K562 (cell line): Measurements from ENCODE around the gene GAD1. TPM values are rescaled to one million over a fixed set of nuclear protein-coding genes. Genes with fewer than 3 reads are reported as not detected.
A peak's percentile ranks its signal among the peaks of the same experiment; 100 is the strongest.

Source experiments
- ATAC-seq: fragments of 200-7000 bp; cut with Tn5 transposase; 3 replicates; pipeline ENCODE4 v1.9.1; 2020; ENCODE audit warnings: moderate library complexity
- BruUV-seq: library from RNA; stranded (reverse); fragments of 400-500 nt; replicated peaks from 2 replicates; lab custom pipeline; 2021; lab: Mats Ljungman, UMichigan
- CTCF ChIA-PET: fragments of 300-600 bp; formaldehyde crosslinking; extraction: SDS; loops from one replicate; lab custom pipeline; 2021; ENCODE audit warnings: low intra/inter-chr PET ratio; lab: Yijun Ruan, JAX
- POLR2A ChIA-PET: fragments of 300-600, 350-650 bp; sonication (Branson Sonifier 250); formaldehyde crosslinking; extraction: SDS; loops from one replicate; lab custom pipeline; 2021; ENCODE audit warnings: antibody characterized with exemption, inconsistent platforms; lab: Yijun Ruan, JAX
- DNase-seq, 4 experiments: peaks; one replicate each; pipeline versions ENCODE4 v3.0.0 to v3.0.0-alpha.2; 2011 to 2018; ENCODE audit warnings: low spot score in 3 of 4, mixed read lengths in 3 of 4; ENCODE audit errors: extremely low read depth in 1 of 4
- FAIRE-seq: peaks from 2 replicates; lab custom pipeline; 2011; peaks lifted over from hg19 to GRCh38; lab: Jason Lieb, UNC
- H2AFZ ChIP-seq: 2 replicates; pipeline ENCODE4 v1.6.0; 2011; ENCODE audit warnings: low read depth, low read length, control low read depth, inconsistent platforms
- H3K27ac ChIP-seq: fragments of 200-600 bp; 3 replicates; pipeline ENCODE4 v1.8.0; 2011; ENCODE audit warnings: low read depth, mild to moderate bottlenecking, control low read depth, inconsistent platforms, low read length, moderate library complexity, mixed read lengths; ENCODE audit errors: extremely low read depth
- H3K27me3 ChIP-seq, 2 experiments: fragments of 300-600 bp in 1 of 2; 2 replicates in 1 of 2; 3 replicates in 1 of 2; pipeline versions ENCODE4 v1.6.0 to v1.8.0; 2011; ENCODE audit warnings: inconsistent platforms in 2 of 2, low read length in 2 of 2, mild to moderate bottlenecking in 1 of 2, mixed read lengths in 1 of 2, moderate library complexity in 1 of 2; ENCODE audit not compliant: control insufficient read depth in 2 of 2, insufficient read depth in 2 of 2
- H3K36me3 ChIP-seq: fragments of 300-600 bp; 3 replicates; pipeline ENCODE4 v1.8.0; 2011; ENCODE audit warnings: mild to moderate bottlenecking, low read length, inconsistent platforms; ENCODE audit not compliant: control insufficient read depth, insufficient read depth
- H3K4me1 ChIP-seq, 2 experiments: fragments of 200-600 bp in 1 of 2; replicated peaks in 1 of 2; 2 replicates in 1 of 2; 3 replicates in 1 of 2; pipeline versions ENCODE4 v1.5.1 to v1.8.0; 2011; ENCODE audit warnings: inconsistent platforms in 2 of 2, low read length in 2 of 2, mild to moderate bottlenecking in 1 of 2, mixed read lengths in 1 of 2, moderate library complexity in 1 of 2; ENCODE audit not compliant: control insufficient read depth in 2 of 2, insufficient read depth in 2 of 2
- H3K4me2 ChIP-seq: 2 replicates; pipeline ENCODE4 v1.6.1; 2011; ENCODE audit warnings: low read length, control low read depth, inconsistent platforms, mixed read lengths; ENCODE audit not compliant: insufficient read depth
- H3K4me3 ChIP-seq: fragments of 200-600 bp; sonication (generic), shearing (Covaris generic); 2 replicates; pipeline ENCODE4 v1.5.1; 2016; ENCODE audit warnings: control low read depth, inconsistent platforms
- H3K79me2 ChIP-seq: fragments of 200-600 bp; 3 replicates; pipeline ENCODE4 v1.8.0; 2011; ENCODE audit warnings: low read length, inconsistent platforms; ENCODE audit not compliant: control insufficient read depth, insufficient read depth
- H3K9ac ChIP-seq, 2 experiments: 2 replicates each; pipeline versions ENCODE4 v1.6.0 to v1.6.1; 2011; ENCODE audit warnings: low read depth in 2 of 2, low read length in 2 of 2, control low read depth in 1 of 2, inconsistent platforms in 1 of 2, mild to moderate bottlenecking in 1 of 2, mixed read lengths in 1 of 2; ENCODE audit not compliant: insufficient read depth in 1 of 2
- H3K9me1 ChIP-seq: one replicate; pipeline ENCODE4 v1.6.0; 2011; ENCODE audit warnings: inconsistent platforms, mild to moderate bottlenecking, low read length, moderate library complexity; ENCODE audit not compliant: control insufficient read depth, insufficient read depth
- H3K9me3 ChIP-seq: replicated peaks from 2 replicates; pipeline ENCODE4 v1.5.1; 2011; ENCODE audit warnings: low read depth, low read length, inconsistent platforms; ENCODE audit not compliant: control insufficient read depth, insufficient read depth
- H4K20me1 ChIP-seq: replicated peaks from 2 replicates; pipeline ENCODE4 v1.6.1; 2011; ENCODE audit warnings: low read length, inconsistent platforms, mixed read lengths; ENCODE audit not compliant: control insufficient read depth, insufficient read depth
- E2F4 ChIP-seq: sonication (generic); formaldehyde crosslinking; IDR thresholded peaks from 2 replicates; pipeline ENCODE4 v1.8.0; 2022; ENCODE audit warnings: mild to moderate bottlenecking, low read depth, missing genetic modification reagents
- KLF1 ChIP-seq: fragments of 450-650 bp; IDR thresholded peaks from 2 replicates; pipeline ENCODE4 v1.6.1; 2016; ENCODE audit warnings: missing genetic modification characterization, missing compliant biosample characterization
- PHF21A ChIP-seq: fragments of 450-650 bp; IDR thresholded peaks from 2 replicates; pipeline ENCODE4 v1.6.1; 2017; ENCODE audit warnings: low read depth, borderline replicate concordance
- PRDM10 ChIP-seq: fragments of 450-650 bp; IDR thresholded peaks from 2 replicates; pipeline ENCODE4 v1.6.1; 2018; ENCODE audit not compliant: partially characterized antibody
- ZNF408 ChIP-seq: fragments of 250-450 bp; sonication (Bioruptor Pico); IDR thresholded peaks from 2 replicates; pipeline ENCODE4 v1.4.0; 2020; ENCODE audit warnings: low read depth, mild to moderate bottlenecking, moderate library complexity
- ZNF583 ChIP-seq: fragments of 250-450 bp; sonication (Bioruptor Pico); IDR thresholded peaks from 2 replicates; pipeline ENCODE4 v1.4.0; 2020
- WGBS: fragments of 100-300 bp; shearing (Covaris generic); methylation state at CpG from one replicate; pipeline ENCODE4 v1.1.6; 2016; ENCODE audit warnings: low coverage, mixed read lengths; ENCODE audit not compliant: insufficient coverage; ENCODE audit errors: missing lambda C conversion rate; 5-methylcytosine and 5-hydroxymethylcytosine counted together
- in situ Hi-C: fragments of 300-500 bp; cut with MboI; formaldehyde crosslinking; loops from 4 replicates; pipeline ENCODE4 v1.15.0; 2018; ENCODE audit warnings: inconsistent platforms, mixed read lengths
- intact Hi-C: fragments of 100-400 bp; cut with micrococcal nuclease; formaldehyde crosslinking; loops from 2 replicates; pipeline ENCODE4 v1.14.2; 2022
- polyA plus RNA-seq, 8 experiments: library from polyadenylated mRNA; depleted of rRNA in 4 of 8; stranded (reverse) in 5 of 8; unstranded in 3 of 8; fragments of >200 nt; fragmentation: Nextera tagmentation in 2 of 8; fragmentation: Illumina TruSeq in 1 of 8; extraction: Ambion mirVana in 2 of 8; extraction: Trizol in 1 of 8; gene quantifications; 2 replicates each; pipeline versions ENCODE4 v1.2.1 to v1.2.3, GENCODE V29; 2011 to 2014; ENCODE audit warnings: inconsistent platforms in 1 of 8, missing spikeins in 1 of 8
- total RNA-seq, 7 experiments: library from RNA; depleted of rRNA in 6 of 7; stranded (reverse); fragments of >200 nt in 6 of 7; fragmentation: Illumina TruSeq in 2 of 7; extraction: Trizol in 2 of 7; gene quantifications; 2 replicates each; pipeline versions ENCODE4 v1.2.1 to v1.2.3, GENCODE V29; 2011 to 2021; ENCODE audit warnings: low replicate concordance in 1 of 7

The GAD1 gene
- total and polyA plus RNA-seq, 9 of the 15 experiments (the other 6 are each of a cell fraction or from before 2014, with no cell fraction given): 2.7 to 29.1 (median 15.7) TPM

GRCh38 chr2:170830166-170830565, 13.5 kb downstream of the GAD1 start:
- H4K20me1 ChIP-seq: no peaks in the 10 kb centered on the region
- CTCF ChIA-PET: no interaction called here
- no peak overlapping the region for H2AFZ ChIP-seq
- 44% methylated on average over 3 of the region's 3 CpGs for WGBS
- no TSS peak for BruUV-seq
- no peaks in the 10 kb centered on the region for H3K9me3 ChIP-seq
- in situ Hi-C loops: no loop called here
- no peaks in the 10 kb centered on the region for H3K9me1 ChIP-seq
- H3K79me2 ChIP-seq: no peaks in the 10 kb centered on the region
- TF ChIP-seq ZNF583 (CRISPR knock-in tag) (no peak), PHF21A (no peak), KLF1 (tag) (0 out of 2 replicates have a peak, but pooled peaks have one; percentile 19)
- POLR2A ChIA-PET: interaction anchor here (0.6 to 1.2 kb wide), 2 partner anchors 9 to 874 kb away, joined by 3 read pairs; no protein-coding TSS in a partner anchor
- ATAC-seq (peak; percentile 40; the same call in 1 of the 3 replicates), DNase-seq (no peak), FAIRE-seq (no peak)
- no peak overlapping the region for H3K4me2 ChIP-seq
- intact Hi-C loops: no loop called here
- H3K4me1 ChIP-seq: peaks cover 0 to 7% of the 10 kb centered on the region in 2 experiments; a peak in 2 of 5 replicates
- H3K27ac ChIP-seq: no peak overlapping the region
- H3K4me3 ChIP-seq: no peak overlapping the region
- peaks cover 0 to 22% of the 10 kb centered on the region in 2 experiments; a peak in 2 of 5 replicates for H3K27me3 ChIP-seq
- H3K9ac ChIP-seq: peak overlapping the region in 1 of 2 experiments; percentile 54; a peak in 1 of 4 replicates
- no peaks in the 10 kb centered on the region for H3K36me3 ChIP-seq

- WGBS: 49% methylated on average over 4 of the region's 4 CpGs
- intact Hi-C loops (no loop called here), in situ Hi-C loops (no loop called here)
- Histone ChIP-seq H3K79me2 (no peaks in the 10 kb centered on the region), H3K9me3 (no peaks in the 10 kb centered on the region), H3K27me3 (peaks cover 0 to 17% of the 10 kb centered on the region in 2 experiments; a peak in 2 of 5 replicates), H3K27ac (no peak overlapping the region), H2AFZ (no peak overlapping the region), H3K4me1 (peaks cover 0 to 9% of the 10 kb centered on the region in 2 experiments; a peak in 2 of 5 replicates), H3K36me3 (no peaks in the 10 kb centered on the region), H3K4me2 (no peak overlapping the region), H3K9ac (no peak overlapping the region), H3K9me1 (no peaks in the 10 kb centered on the region), H3K4me3 (no peak overlapping the region), H4K20me1 (no peaks in the 10 kb centered on the region)
- DNase-seq: no peak
- no TSS peak for BruUV-seq
- FAIRE-seq: no peak
- CTCF ChIA-PET: interaction anchor here (0.6 kb wide), 1 partner anchor 292 kb away, joined by 3 read pairs; no protein-coding TSS in a partner anchor
- POLR2A ChIA-PET: no interaction called here
- ATAC-seq: no peak
- TF ChIP-seq PRDM10: no peak
- no peak for TF ChIP-seq E2F4 (CRISPR knock-in tag)
- TF ChIP-seq ZNF408 (CRISPR knock-in tag): no peak
Observed at GRCh38 chr2:170831115-170831514, 14.4 kb downstream of the GAD1 start.
